HepG2 (cell line): ENCODE results near the gene ENTPD2. TPM values are rescaled to one million over a fixed set of nuclear protein-coding genes. Genes with fewer than 3 reads are reported as not detected.

Experiments
- AKAP8 ChIP-seq: sonication (generic); formaldehyde crosslinking; IDR thresholded peaks from 2 replicates; pipeline ENCODE4 v1.5.1; 2020; ENCODE audit warnings: mild to moderate bottlenecking, missing genetic modification reagents
- ATRX ChIP-seq: sonication (generic); formaldehyde crosslinking; IDR thresholded peaks from 2 replicates; pipeline ENCODE4 v1.4.0; 2020; ENCODE audit warnings: missing genetic modification reagents, borderline replicate concordance
- CHCHD3 ChIP-seq: sonication (generic); formaldehyde crosslinking; IDR thresholded peaks from 2 replicates; pipeline ENCODE4 v1.8.0; 2022; ENCODE audit warnings: mild to moderate bottlenecking, missing genetic modification reagents, moderate library complexity
- FOXA3 ChIP-seq: IDR thresholded peaks from 2 replicates; pipeline ENCODE4 v1.6.1; 2016; ENCODE audit warnings: missing genetic modification reagents, missing compliant biosample characterization
- HMGXB3 ChIP-seq: sonication (generic); formaldehyde crosslinking; IDR thresholded peaks from 2 replicates; pipeline ENCODE4 v1.4.0; 2020; ENCODE audit warnings: missing genetic modification reagents, borderline replicate concordance
- KAT2B ChIP-seq: fragments of 150-350 bp; IDR thresholded peaks from 2 replicates; pipeline ENCODE4 v1.6.1; 2014; ENCODE audit warnings: low read depth, low read length, borderline replicate concordance
- MBD4 ChIP-seq: IDR thresholded peaks from 2 replicates; pipeline ENCODE4 v1.6.1; 2012; ENCODE audit warnings: low read length, inconsistent platforms, borderline replicate concordance
- NFYB ChIP-seq: sonication (generic); formaldehyde crosslinking; IDR thresholded peaks from 2 replicates; pipeline ENCODE4 v1.4.0; 2020; ENCODE audit warnings: missing genetic modification reagents
- RAD21 ChIP-seq: fragments of 450-650 bp; formaldehyde crosslinking; IDR thresholded peaks from 2 replicates; pipeline ENCODE4 v1.5.0; 2020; ENCODE audit warnings: mild to moderate bottlenecking
- RFX3 ChIP-seq: IDR thresholded peaks from 2 replicates; pipeline ENCODE4 v1.6.1; 2016; ENCODE audit warnings: missing biosample characterization, missing genetic modification reagents
- SMAD3 ChIP-seq: sonication (generic); formaldehyde crosslinking; IDR thresholded peaks from 2 replicates; pipeline ENCODE4 v1.4.0; 2020; ENCODE audit warnings: missing genetic modification reagents
- SRF ChIP-seq: IDR thresholded peaks from 2 replicates; pipeline ENCODE4 v1.6.1; 2011; ENCODE audit warnings: mild to moderate bottlenecking, low read depth, low read length, moderate library complexity
- TFDP2 ChIP-seq: sonication (generic); formaldehyde crosslinking; IDR thresholded peaks from 2 replicates; pipeline ENCODE4 v1.4.0; 2020; ENCODE audit warnings: missing genetic modification reagents
- U2AF1 ChIP-seq: fragments of 200-400 bp; formaldehyde crosslinking; optimal IDR thresholded peaks from 2 replicates; pipeline ENCODE3; 2017; ENCODE audit warnings: mild to moderate bottlenecking, low read depth, low read length
- ZMYM2 ChIP-seq: sonication (generic); formaldehyde crosslinking; IDR thresholded peaks from 2 replicates; pipeline ENCODE4 v1.8.0; 2022; ENCODE audit warnings: mild to moderate bottlenecking, missing genetic modification reagents
- ZNF224 ChIP-seq: sonication (generic); formaldehyde crosslinking; IDR thresholded peaks from 2 replicates; pipeline ENCODE4 v1.5.0; 2020; ENCODE audit warnings: mild to moderate bottlenecking, missing genetic modification reagents
- ZNF616 ChIP-seq: sonication (generic); formaldehyde crosslinking; IDR thresholded peaks from 2 replicates; pipeline ENCODE4 v1.5.0; 2020; ENCODE audit warnings: low read depth, mild to moderate bottlenecking, missing genetic modification reagents
- ZNF646 ChIP-seq: sonication (generic); formaldehyde crosslinking; IDR thresholded peaks from 2 replicates; pipeline ENCODE4 v1.9.0; 2021; ENCODE audit warnings: mild to moderate bottlenecking, missing genetic modification reagents
- polyA plus RNA-seq, 8 experiments: library from polyadenylated mRNA; depleted of rRNA in 3 of 8; stranded (reverse) in 7 of 8; unstranded in 1 of 8; fragments of >200 nt; fragmentation: Illumina TruSeq in 4 of 8; extraction: Trizol in 4 of 8; gene quantifications; 2 replicates each; pipeline versions ENCODE4 v1.2.1 to v1.2.3, GENCODE V29; 2011 to 2016; ENCODE audit warnings: low read depth in 4 of 8, missing spikeins in 1 of 8, mixed read lengths in 1 of 8; ENCODE audit not compliant: insufficient read depth in 1 of 8
- total RNA-seq, 5 experiments: library from RNA; depleted of rRNA; stranded (reverse); fragments of >200 nt; fragmentation: Illumina TruSeq; extraction: Trizol; gene quantifications; 2 replicates each; pipeline ENCODE4 v1.2.3, GENCODE V29; 2016; ENCODE audit warnings: low read depth in 1 of 5

The ENTPD2 gene
- total and polyA plus RNA-seq, 2 of the 13 experiments (the other 11 are each of a cell fraction or from before 2014, with no cell fraction given): 0.95 to 3.2 TPM

GRCh38 chr9:137070201-137070905 is 16.5 kb upstream of the ENTPD2 start, which contains the start of gene SAPCD2 (continued):
- TF ChIP-seq HMGXB3 (CRISPR knock-in tag) (0 out of 2 replicates have a peak, but pooled peaks have one; percentile 40), ZNF224 (CRISPR knock-in tag) (no peak), U2AF1 (no peak), TFDP2 (CRISPR knock-in tag) (peak; percentile 73), ZNF616 (no peak; the same call in 1 of the 2 replicates), ZMYM2 (CRISPR knock-in tag) (0 out of 2 replicates have a peak, but pooled peaks have one; percentile 37), KAT2B (no peak), ATRX (no peak), MBD4 (no peak), CHCHD3 (no peak), FOXA3 (CRISPR knock-in tag) (no peak), RFX3 (CRISPR knock-in tag) (no peak), SMAD3 (CRISPR knock-in tag) (no peak), NFYB (CRISPR knock-in tag) (peak; percentile 81), RAD21 (CRISPR knock-in tag) (peak; percentile 14; the same call in 1 of the 2 replicates), SRF (no peak), ZNF646 (CRISPR knock-in tag) (no peak), AKAP8 (CRISPR knock-in tag) (no peak)
